Stimulated activated CD4-positive, alpha-beta T cell treated with anti-CD3 and anti-CD28 coated beads, Interleukin-2, amount 100 ng/mL, for 24 hours (primary cell): ENCODE data around the gene MED13.
"Not testable (repeated sequence)": the region's sequence is repeated elsewhere in the genome, so short reads cannot be mapped to it uniquely, and the experiment has no call there.

Source experiments
- DNase-seq, 2 donors: peaks; one replicate each; pipeline ENCODE4 v3.0.0-alpha.2; 2020

Gene MED13

DNA sequence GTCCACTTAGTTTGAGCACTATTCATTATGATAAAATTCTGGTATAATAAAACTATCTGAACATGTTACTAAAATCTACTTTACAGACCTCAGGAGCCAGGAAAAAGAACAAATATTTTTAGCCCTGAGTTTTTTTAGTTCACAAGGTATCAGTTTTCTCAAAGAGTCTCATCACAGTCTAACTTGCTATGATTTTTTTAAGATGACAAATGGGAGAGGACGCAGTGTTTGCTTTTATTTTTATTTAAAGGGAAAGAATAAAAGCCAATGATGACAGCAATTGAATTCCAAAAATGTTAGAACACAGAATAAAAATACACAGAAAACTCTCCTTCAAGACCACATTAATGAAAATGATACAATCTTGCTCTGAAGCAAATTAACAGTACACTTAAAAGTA, 7.4 kb downstream of the MED13 start:
- no peak for DNase-seq

DNA sequence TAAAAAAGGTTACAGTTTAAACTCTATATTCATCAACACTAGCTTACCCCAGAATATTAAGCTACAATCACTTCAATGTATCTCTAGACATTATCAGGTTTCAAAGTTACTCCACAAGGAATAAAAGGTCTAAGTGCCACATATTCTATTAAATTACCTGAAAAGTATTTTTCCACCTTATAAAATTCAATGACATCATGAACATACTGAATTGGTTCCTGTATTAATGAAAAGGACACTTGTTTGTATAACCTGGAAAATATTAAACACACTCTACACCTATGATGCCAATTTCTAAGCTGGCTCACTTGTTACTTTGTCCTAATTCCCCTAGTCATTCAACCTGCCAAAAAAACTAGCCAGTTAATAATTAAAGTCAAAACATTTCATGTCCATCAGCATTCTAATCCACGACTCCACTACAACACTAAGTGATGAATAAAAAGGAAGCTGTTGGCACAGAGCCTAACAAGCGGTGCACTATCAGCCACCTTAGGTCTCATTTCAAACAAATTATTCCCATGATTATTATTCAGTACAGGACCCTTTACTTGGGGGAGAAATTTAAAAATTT, 12.2 kb downstream of the MED13 start:
- DNase-seq: no peak

DNA sequence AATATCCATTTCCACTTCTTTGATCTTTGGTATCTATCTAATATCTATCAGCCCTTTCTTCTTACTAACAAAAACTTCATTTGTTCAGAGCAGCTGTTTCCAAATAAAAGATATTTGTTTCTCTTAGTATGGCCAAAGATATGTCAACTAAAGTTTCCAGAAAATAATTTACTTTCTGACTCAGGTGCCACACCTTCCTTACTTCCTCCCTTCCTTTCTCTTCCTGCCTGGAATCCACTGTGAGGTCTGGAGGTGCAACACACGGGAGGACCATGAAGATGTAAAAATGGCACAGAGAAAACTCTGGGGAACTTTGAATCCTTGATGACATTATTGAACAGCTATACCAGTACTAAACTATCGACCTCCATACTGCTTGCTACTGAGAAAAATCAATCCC, 14.0 kb downstream of the MED13 start:
- no peak for DNase-seq

DNA sequence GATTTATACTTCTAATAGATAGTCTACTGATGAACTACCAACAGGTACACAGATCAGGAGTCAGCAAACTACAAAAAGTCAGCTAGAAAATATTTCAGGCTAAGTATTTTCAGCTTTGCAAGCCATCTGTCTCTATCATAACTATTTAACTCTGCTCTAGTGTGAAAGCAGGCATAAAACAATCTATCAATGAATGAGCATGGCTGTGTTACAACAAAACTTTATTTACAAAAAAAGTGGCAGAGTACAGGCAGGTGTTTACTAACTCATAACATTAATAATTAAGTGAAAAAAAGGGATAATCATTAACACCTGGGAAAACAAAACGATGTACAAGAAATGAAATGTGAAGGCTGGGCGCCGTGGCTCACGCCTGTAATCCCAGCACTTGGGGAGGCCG, 15.8 kb downstream of the MED13 start:
- no peak for DNase-seq

DNA sequence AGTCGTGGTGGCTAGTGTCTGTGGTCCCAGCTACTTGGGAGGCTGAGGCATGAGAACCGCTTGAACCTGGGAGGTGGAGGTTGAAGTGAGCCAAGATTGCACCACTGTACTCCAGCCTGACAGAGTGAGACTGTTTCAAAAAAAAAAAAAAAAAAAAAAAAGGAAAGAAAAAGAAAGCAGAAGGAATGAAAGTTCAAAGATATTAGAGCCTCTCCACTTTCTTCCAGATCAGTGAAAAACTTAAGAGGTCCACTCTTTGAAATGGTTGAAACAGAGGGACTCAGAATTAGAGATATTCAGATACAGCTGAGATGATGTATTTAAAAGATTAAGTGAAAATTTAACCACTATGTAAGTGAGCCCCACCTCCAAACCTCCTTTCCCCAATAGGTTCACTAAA, 16.8 kb downstream of the MED13 start:
- no peak for DNase-seq

DNA sequence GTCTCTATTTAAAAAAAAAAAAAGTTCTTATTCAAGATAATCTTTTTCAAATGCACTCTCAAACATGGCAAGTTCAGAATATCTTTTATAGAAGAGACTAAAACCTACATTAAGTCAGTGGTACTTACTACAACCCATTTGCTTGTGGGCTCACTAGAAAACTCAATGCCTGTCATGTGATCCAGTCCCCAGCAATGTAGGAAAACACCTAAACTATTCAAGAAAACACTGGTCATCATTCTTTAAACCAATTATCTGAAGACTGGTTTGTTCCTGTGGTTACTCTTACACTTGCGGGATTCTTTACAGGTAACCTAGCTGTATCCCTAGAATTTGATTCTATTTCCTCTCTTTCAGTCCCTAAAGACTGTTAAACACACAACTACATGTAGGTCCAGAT, 19.6 kb downstream of the MED13 start:
- DNase-seq: no peak

DNA sequence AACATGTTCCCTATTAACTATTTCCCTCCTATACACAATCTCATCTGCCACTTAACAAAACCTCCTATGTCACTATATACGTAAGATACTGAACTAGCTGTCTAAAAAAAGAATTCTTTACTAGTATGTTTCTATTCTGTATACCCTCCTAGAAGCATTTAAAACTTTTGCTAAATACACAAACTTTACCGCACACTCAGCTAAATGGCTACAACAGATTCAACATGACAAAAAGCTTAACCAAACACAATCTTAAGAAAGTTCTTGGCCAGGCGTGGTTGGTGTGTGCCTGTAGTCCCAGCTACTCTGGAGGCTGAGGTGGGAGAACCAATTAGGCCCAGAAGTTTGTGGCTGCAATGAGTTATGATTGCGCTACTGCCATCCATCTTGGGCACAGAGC, 20.0 kb downstream of the MED13 start:
- DNase-seq: no peak

DNA sequence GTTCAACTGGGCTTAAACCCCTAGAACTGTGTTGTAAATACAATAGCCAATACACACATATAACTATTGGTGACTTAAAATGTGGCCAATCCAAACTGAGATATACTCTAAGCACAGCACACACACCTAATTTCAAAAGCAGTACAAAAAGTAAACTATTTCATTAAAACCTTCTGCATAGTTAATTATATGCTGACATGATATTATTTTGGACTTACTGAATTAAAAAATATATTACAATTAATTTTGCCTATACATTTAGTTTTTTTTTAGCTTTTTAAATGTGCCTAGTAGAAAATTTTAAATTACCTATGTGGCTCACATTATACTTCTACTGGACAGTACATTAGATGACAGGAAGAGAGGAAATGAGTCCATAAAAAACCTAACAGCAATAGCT, 21.5 kb downstream of the MED13 start:
- no peak for DNase-seq

DNA sequence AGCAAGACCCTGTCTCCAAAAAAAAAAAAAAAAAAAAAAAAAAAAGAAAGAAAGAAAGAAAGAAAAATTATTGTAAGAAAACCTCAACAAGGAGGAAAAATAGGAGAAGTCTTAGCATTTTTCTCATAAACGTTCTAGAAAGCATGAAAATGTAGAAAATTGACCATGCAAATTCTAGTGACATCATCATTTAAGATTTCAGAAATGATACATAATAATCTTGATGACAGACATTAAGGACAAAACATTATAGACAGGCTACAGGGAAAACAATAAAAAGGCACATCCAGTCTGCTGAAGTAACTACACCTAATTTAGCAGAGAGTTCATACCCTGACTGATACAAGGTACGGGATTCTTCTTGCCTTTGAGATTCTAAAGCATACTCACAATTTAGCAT, 21.9 kb downstream of the MED13 start:
- no peak for DNase-seq

DNA sequence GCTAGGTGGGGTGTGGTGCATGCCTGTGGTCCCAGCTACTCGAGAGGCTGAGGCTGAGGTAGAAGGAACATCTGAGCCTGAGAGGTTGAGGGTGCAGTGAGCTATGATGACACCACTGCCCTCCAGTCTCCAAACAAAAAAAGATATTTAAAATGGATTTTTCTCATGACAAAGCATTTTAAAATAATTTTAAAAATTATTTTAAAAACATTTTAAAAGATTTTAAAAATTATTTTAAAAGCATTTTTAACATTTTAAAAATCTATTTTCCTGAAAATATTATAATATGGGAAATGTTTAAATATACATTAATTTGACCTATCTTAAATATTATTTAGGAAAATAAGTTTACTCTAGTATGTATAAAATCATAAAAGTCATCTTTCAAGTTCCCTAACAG, 26.8 kb downstream of the MED13 start:
- no peak for DNase-seq

DNA sequence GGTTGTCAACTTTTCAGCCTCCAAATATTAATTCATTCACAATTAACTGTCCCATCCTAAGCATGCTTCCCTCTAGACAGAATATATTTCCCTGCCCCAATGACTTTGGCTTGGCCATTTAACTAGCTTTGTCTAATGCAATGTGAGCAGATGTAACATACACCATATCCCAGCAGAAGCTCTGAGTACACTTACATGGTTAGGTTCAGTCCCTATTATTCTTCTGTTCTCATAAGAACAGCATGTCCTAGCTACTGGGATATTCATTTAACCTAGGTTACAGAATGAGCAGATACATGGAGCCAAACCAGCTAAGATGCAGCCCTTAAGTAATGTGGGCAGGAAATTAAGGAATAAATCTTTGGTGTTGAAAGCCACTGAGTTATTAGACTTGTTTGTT, 31.8 kb downstream of the MED13 start:
- DNase-seq: no peak

DNA sequence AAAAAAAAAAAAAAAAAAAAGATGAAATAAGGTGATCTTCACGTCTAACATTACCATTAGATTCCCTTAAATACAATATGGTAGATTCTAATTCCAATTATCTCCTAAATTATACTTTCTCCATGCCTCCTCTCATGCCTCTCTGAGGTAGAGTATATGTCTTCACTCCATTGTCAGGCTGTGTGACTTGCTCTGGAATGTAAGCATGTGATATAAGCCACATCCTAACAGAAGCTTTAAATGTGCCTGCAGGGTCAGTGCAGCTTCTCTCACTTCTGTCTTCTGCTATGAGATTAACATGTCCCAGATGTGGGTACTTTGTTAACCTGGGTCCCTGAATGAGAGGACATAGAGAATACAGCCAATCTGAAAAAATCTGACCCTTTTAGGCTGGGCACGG, 32.6 kb downstream of the MED13 start:
- no peak for DNase-seq

DNA sequence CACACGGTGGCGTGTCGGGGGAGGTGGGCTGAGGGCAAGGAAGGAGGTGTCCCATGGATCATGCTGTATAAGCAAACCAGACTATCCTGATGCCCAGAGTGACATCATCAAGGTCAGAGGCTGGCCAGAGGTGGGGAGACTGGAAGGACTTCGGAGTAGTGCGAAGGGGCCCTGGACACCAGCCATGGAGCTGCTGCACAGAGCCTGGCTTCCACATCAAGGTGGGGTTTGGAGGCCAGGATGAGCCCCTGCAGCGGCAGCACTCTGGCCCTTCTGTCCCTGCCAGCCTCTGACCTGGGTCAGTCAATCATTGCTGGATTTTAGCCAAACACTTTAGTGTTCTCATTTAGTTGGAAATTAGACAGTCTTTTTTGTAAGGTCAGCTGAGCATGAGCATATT, 34.8 kb downstream of the MED13 start:
- no peak for DNase-seq

DNA sequence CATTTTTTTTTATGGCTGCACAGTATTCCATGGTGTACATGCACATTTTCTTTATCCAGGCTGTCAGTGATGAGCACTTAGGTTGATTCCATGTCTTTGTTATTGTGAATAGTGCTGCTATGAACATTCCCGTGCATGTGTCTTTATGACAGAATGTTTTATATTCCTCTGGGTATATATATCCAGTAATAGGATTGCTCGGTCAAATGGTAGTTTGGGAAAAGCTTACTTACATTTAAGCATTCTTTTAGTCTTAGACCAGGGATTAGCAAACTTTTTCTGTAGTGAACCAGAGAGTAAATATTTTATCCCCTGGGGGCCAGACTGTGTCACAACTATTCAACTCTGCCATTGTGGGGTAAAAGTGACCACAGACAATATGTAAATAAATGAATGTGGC, 40.2 kb downstream of the MED13 start:
- DNase-seq: no peak

DNA sequence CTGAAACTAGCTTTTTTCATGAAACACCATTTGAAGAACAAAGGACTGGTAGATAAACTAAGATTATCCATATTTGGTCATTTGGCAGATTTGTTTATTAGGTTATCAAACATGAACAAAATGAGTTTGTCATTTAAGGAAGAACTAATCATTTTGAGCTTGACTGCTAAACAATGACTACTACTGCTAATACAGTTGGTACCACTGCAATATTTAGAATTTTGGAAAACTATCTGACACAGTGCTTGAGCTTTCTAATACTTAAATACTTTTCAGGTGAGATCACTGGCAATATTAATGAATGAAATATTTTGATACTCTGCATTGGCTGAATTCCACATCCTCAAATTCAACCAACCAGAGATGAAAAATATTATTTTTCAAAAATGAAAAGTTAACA, 47.2 kb downstream of the MED13 start:
- no peak for DNase-seq

DNA sequence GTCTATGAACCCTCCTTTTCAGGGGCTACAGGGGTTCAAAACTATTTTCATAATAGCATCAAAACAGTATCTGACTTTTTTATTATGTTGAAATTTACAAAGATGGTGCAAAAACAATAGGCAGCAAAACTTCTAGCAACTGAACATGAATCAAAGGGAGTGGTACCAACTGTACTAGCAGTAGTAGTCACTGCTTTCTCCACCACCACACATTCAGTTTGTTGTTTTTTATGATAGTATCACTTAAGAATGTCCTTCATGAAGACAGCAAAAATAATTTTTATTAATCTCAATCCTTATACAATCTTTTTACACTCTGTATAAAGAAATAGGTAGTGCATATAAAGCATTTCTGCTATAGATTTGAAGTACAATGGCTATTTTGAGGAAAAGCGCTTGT, 47.6 kb downstream of the MED13 start:
- no peak for DNase-seq

DNA sequence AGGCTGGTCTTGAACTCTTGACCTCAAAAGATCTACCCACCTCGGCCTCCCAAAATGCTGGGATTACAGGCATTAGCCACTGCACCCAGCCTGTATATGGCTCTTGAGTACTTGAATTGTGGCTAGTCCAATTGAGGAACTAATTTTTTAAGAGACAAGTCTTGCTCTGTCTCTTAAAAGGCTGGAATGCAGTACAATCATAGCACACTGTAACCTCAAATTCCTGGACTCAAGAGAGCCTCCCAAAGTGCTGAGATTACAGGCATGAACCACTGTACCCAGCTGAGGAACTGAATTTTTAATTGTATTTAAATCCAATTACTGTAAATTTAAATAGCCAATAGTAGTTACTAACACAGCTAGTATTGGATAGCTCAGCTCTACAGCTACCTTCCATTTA, 50.6 kb downstream of the MED13 start:
- DNase-seq: no peak

DNA sequence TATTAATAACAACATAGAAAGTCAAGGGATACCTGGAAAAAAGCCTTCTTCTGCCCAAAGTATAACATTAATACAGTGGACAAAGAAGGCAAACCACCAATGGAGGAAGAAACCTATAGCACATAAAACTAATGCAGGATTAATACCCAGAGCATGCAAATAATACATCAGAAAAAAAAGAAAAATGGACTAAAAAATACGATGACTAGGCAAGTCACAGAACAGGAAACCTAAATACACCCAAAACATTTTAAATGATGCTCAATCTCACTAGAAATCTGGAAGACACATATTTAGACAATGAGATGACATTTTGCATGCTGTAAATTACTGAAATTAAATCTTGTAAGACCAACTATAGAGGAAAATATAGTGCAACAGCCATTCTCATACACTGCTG, 55.9 kb downstream of the MED13 start:
- no peak for DNase-seq

DNA sequence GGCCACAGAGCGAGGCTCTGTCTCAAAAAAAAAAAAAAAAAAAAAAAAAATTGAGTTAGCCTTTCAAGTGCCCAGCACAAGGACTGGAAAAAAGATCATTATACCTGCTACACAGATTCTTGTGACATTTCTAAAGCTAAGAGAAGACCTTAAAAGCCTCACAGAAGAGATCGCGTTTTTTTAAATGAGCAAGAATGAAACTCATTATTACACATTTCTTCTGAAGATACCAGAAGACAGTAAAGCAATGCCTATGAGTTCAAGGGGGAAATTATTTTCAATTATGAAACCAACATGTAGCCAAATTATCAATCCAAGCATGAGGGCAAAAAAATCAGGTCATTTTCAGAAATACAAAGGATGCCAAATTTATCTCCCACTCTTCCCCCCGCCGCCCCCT, 56.8 kb downstream of the MED13 start:
- no peak for DNase-seq

DNA sequence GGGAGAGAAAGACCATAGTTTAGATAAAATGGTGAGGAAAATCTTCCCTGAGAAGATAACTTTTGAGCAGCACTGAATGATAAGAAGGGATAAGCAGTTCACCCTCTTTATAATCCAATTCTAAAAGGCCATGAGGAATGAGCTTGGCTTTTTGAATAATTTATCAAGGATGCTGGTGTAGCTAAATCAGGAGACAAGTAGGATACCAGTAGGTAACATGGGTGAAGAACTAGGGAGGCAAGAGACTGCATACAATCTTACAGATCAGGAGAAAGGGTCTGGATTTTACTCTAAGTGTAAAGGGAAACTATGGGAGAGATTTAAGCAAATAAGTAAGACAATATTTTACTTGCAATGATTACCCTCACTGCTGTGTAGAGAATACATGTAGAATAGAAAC, 60.7 kb downstream of the MED13 start:
- DNase-seq: no peak

DNA sequence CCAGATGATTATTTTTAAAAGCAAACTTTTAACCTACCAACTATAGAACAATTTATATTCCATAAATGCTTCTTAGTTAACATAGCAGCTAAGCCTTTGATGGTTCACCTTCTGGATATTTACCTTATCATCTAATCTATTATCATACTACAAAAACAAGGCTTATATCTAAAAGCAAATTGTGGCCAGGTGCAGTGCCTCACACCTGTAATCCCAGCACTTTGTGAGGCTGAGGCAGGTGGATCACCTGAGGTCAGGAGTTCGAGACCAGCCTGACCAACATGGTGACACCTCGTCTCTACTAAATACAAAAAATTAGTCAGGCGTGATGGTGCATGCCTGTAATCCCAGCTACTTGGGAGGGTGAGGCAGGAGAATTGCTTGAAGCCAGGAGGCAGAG, 61.9 kb downstream of the MED13 start:
- DNase-seq: not testable (repeated sequence)

DNA sequence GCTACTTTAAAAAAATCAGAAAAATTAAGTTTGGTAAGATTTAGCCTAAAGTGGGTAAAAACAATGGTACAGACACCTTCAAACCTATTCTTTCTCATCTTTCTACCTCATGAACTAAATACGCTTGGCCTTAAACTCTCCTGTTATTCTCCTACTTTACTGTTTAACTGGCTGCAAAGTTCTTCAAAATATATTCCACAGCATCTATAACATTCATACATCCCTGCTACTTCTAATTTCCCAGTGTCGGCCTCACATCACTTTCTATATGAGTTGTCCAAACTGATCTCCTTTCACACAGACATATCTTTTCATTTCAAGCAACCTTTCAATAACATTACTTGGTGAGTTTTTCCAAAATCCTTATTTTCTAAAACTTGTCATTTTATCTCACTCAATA, 64.0 kb downstream of the MED13 start:
- DNase-seq: no peak

DNA sequence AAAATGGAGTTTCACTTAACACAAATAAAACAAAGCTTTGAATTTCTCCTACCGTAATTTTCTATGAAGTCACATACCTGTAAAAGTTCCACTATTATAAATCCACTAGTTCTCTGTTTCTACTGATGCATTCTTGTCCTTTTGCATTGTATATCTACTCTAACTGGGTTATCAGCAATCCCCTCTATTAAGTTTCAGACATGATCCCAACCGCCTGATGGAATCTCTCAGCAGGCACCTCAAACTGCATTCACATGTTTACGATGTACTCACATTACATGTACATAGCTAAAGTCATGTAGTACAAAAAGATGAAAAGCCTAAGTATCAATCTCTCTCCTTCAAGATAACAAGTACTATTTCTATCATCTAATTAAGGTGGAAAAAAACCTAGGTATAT, 64.9 kb downstream of the MED13 start:
- no peak for DNase-seq

DNA sequence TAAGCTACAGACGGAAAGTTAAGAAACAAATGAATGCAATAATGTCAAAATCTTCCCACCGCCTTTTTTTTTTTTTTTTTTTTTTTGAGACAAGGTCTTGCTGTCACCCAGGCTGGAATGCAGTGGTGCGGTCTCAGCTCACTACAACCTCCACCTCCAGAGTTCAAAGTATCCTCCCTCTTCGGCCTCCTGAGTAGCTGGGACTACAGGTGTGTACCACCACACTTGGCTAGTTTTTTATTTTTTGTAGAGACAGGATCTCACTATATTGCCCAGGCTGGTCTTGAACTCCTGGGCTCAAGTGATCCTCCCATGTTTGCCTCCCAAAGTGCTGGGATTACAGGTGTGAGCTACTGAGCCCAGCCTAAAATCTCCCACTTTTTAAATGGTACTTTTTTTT, 66.5 kb downstream of the MED13 start:
- DNase-seq: not testable (repeated sequence)

DNA sequence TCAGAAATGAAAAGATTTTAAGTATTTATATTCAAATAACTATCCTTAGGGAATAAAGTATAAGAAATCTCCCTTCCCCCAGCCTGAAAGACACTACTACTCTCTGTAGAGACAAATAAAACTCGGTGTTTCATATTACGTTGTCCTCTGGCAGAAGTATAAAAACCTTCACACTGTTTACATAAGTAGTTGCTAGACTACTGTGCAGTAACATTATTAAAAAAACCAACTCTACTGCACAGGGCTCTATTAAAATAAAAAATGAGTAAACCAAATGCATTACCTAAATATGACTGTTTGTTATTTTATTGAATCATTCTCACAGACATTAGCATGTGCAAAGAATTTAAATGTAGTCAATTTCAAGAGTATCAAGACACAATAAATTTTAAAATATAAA, 67.4 kb downstream of the MED13 start:
- no peak for DNase-seq
